ENCODE measurements around the gene MLIP. TPM values are rescaled to one million over a fixed set of nuclear protein-coding genes. Genes with fewer than 3 reads are reported as not detected.

MLIP gene
- total and polyA plus RNA-seq, 2 donors from 2014 or later: 1.7 to 2.4 TPM

- Histone ChIP-seq H3K27me3 (ENCODE audit: control insufficient read depth, insufficient read depth, low read length) (no peaks in the 10 kb centered on the region), H3K9ac (ENCODE audit: low read length in 3 of 3) (no peak overlapping the region), H3K9me3 (ENCODE audit: control insufficient read depth in 2 of 3, insufficient read depth in 1 of 3, low read length in 3 of 3) (no peaks in the 10 kb centered on the region), H3K4me3 (ENCODE audit: low read length in 3 of 3) (peak overlapping the region in 1 of 3 donors; percentile 19), H3K36me3 (ENCODE audit: control insufficient read depth in 2 of 3, insufficient read depth in 3 of 3, low read length in 3 of 3) (no peaks in the 10 kb centered on the region), H3K27ac (ENCODE audit: low read depth in 2 of 2, low read length in 2 of 2) (peak overlapping the region in 1 of 2 donors; percentile 45), H3K4me1 (ENCODE audit: control insufficient read depth in 2 of 3, insufficient read depth in 2 of 3, low read depth in 1 of 3, low read length in 3 of 3) (peaks cover 0 to 11% (median 0%) of the 10 kb centered on the region in 3 donors)
- peak in 1 of 5 donors; percentile 27 for DNase-seq
- intact Hi-C loops (cut with DNase I): no loop called here
- peak; percentile 51 for FAIRE-seq
- TF ChIP-seq CTCF (IDR thresholded peaks at IDR 0.05; ENCODE audit: borderline replicate concordance, extremely low read depth, insufficient read depth): no peak
Measured at GRCh38 chr6:54262971-54263370, 151.7 kb downstream of the MLIP start.

DNA sequence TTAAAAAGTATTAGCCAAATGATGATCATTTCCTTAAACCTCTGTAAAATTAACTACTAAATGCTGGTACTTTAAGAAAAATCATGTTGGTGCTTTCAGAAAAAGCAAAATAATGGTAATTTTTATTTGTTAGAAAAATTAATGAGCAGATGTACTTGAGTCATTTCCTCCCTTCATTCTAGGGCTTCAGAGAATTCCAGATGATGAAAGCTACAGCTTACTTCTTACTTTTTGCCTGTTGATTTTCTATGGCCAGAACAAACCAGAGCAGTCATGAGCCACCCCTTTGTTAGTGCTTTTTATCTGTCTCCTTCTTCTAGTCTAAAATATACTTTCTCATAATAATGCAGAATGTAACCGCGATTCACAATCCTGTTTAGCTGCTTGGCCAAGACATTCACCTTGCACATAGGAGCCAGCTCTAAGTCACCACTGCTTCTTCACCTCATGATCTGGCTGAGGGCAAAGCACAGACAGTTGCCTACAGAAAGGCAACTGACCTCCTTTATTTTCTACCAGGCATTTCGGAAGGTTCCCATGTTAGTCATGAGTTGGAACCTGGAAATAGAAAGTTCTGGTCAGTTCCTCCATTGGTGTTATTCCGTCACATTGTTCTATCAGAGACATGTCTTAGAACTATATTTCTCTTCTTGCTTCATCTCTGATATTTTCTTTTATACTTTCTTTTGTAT is 153.5 kb downstream of the MLIP start:
- H3K27ac ChIP-seq (ENCODE audit: low read depth in 2 of 2, low read length in 2 of 2): no peak overlapping the region
- H3K4me1 ChIP-seq (ENCODE audit: control insufficient read depth in 2 of 3, insufficient read depth in 2 of 3, low read depth in 1 of 3, low read length in 3 of 3): peaks cover 0 to 11% (median 0%) of the 10 kb centered on the region in 3 donors
- no peak overlapping the region for H3K4me3 ChIP-seq (ENCODE audit: low read length in 3 of 3)
- no peak overlapping the region for H3K9ac ChIP-seq (ENCODE audit: low read length in 3 of 3)
- DNase-seq (no peak), FAIRE-seq (no peak)
- no peaks in the 10 kb centered on the region for H3K27me3 ChIP-seq (ENCODE audit: control insufficient read depth, insufficient read depth, low read length)
- no peaks in the 10 kb centered on the region for H3K9me3 ChIP-seq (ENCODE audit: control insufficient read depth in 2 of 3, insufficient read depth in 1 of 3, low read length in 3 of 3)
- no peaks in the 10 kb centered on the region for H3K36me3 ChIP-seq (ENCODE audit: control insufficient read depth in 2 of 3, insufficient read depth in 3 of 3, low read length in 3 of 3)
- TF ChIP-seq CTCF (IDR thresholded peaks at IDR 0.05; ENCODE audit: borderline replicate concordance, extremely low read depth, insufficient read depth): no peak
- intact Hi-C loops (cut with DNase I): no loop called here

DNA sequence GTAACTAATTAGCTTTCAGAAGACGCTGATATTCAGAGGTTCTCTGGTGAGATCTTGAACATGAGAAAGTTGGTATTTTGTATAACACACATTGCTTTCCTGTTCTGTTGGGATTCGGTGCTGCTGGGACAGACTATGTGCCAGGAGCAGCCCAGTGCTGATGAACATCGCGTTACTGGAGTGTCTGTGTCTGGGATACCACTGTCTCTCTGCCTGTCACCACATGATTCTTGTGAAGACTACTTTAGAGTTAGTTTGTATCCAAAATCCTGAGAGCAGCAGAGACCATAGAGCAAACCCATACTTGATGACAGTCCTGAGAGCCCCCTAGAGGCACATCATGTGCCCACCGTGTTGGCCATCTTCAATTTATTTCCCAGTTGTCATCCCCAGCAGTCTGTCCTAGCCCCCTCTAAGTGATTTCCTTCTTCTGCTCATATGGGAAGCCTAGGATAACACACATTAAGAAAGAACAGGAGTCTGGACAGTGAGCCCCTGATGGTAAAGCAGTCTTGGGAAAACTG is 155.2 kb downstream of the MLIP start:
- H3K36me3 ChIP-seq (ENCODE audit: control insufficient read depth in 2 of 3, insufficient read depth in 3 of 3, low read length in 3 of 3): no peaks in the 10 kb centered on the region
- no peaks in the 10 kb centered on the region for H3K9me3 ChIP-seq (ENCODE audit: control insufficient read depth in 2 of 3, insufficient read depth in 1 of 3, low read length in 3 of 3)
- no peak overlapping the region for H3K9ac ChIP-seq (ENCODE audit: low read length in 3 of 3)
- peak; percentile 5 for TF ChIP-seq CTCF (IDR thresholded peaks at IDR 0.05; ENCODE audit: borderline replicate concordance, extremely low read depth, insufficient read depth)
- H3K27ac ChIP-seq (ENCODE audit: low read depth in 2 of 2, low read length in 2 of 2): no peak overlapping the region
- intact Hi-C loops (cut with DNase I): no loop called here
- no peaks in the 10 kb centered on the region for H3K27me3 ChIP-seq (ENCODE audit: control insufficient read depth, insufficient read depth, low read length)
- peaks cover 0 to 11% (median 0%) of the 10 kb centered on the region in 3 donors for H3K4me1 ChIP-seq (ENCODE audit: control insufficient read depth in 2 of 3, insufficient read depth in 2 of 3, low read depth in 1 of 3, low read length in 3 of 3)
- no peak overlapping the region for H3K4me3 ChIP-seq (ENCODE audit: low read length in 3 of 3)
- FAIRE-seq: no peak
- DNase-seq: no peak

Measured in kidney (tissue), 14 donors.